RWPE2 (cell line): ENCODE data around the gene SYT17.

Experiments
- ATAC-seq: fragments of 200-7000 bp; cut with Tn5 transposase; 3 replicates; pipeline ENCODE4 v1.9.1; 2021; ENCODE audit warnings: low read depth
- DNase-seq: peaks from one replicate; pipeline ENCODE4 v3.0.0-alpha.2; 2020; ENCODE audit warnings: low spot score
- H3K27ac ChIP-seq: fragments of 450-650 bp; 2 replicates; pipeline ENCODE4 v1.5.1; 2017; ENCODE audit warnings: mild to moderate bottlenecking; ENCODE audit not compliant: poor library complexity, severe bottlenecking
- H3K27me3 ChIP-seq: fragments of 250-450 bp; sonication (Bioruptor Pico); 2 replicates; pipeline ENCODE4 v1.5.1; 2021; ENCODE audit warnings: mild to moderate bottlenecking, moderate library complexity; ENCODE audit not compliant: insufficient read depth, poor library complexity, severe bottlenecking
- H3K36me3 ChIP-seq: fragments of 250-450 bp; sonication (Bioruptor Pico); 2 replicates; pipeline ENCODE4 v1.5.1; 2020; ENCODE audit warnings: low read depth, mild to moderate bottlenecking, moderate library complexity
- H3K4me1 ChIP-seq: fragments of 250-450 bp; sonication (Bioruptor Pico); 2 replicates; pipeline ENCODE4 v1.5.1; 2021; ENCODE audit warnings: mild to moderate bottlenecking, moderate library complexity; ENCODE audit not compliant: insufficient read depth, poor library complexity, severe bottlenecking
- H3K4me3 ChIP-seq: fragments of 250-450 bp; sonication (Bioruptor Pico); 2 replicates; pipeline ENCODE4 v1.5.1; 2021; ENCODE audit warnings: mild to moderate bottlenecking, moderate library complexity; ENCODE audit not compliant: severe bottlenecking
- H3K9me3 ChIP-seq: fragments of 250-450 bp; sonication (Bioruptor Pico); 2 replicates; pipeline ENCODE4 v1.5.1; 2021; ENCODE audit warnings: mild to moderate bottlenecking, moderate library complexity; ENCODE audit not compliant: severe bottlenecking
- CTCF ChIP-seq: fragments of 450-650 bp; IDR thresholded peaks from one replicate; pipeline ENCODE4 v1.5.1; 2017; ENCODE audit warnings: mild to moderate bottlenecking, moderate library complexity; ENCODE audit not compliant: poor library complexity, severe bottlenecking

SYT17 gene

DNA sequence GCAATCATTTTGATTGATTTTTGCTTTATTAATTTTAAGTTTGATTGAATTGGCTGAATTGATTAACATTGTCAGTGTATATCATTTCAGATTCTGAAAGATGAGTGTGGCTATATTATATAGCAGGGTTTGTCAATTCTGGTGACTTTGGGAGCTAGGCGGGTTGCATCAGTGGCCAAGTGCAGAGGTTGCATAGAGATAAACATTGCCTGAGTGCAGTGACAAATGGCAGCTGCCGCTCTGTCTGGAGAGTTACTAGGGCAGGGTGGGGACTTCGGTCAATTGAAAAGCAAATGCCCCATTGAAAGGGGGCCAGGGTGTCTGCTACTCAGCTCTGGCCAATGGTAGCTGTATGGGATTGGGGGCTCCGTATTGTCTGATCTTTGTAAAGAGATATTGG, 12.7 kb downstream of the SYT17 start:
- no peak for TF ChIP-seq CTCF
- Histone ChIP-seq H3K36me3 (no peaks in the 10 kb centered on the region), H3K27ac (no peak overlapping the region), H3K4me3 (no peak overlapping the region), H3K27me3 (no peaks in the 10 kb centered on the region), H3K9me3 (no peaks in the 10 kb centered on the region), H3K4me1 (peaks cover 10% of the 10 kb centered on the region)
- ATAC-seq (no peak), DNase-seq (no peak)

DNA sequence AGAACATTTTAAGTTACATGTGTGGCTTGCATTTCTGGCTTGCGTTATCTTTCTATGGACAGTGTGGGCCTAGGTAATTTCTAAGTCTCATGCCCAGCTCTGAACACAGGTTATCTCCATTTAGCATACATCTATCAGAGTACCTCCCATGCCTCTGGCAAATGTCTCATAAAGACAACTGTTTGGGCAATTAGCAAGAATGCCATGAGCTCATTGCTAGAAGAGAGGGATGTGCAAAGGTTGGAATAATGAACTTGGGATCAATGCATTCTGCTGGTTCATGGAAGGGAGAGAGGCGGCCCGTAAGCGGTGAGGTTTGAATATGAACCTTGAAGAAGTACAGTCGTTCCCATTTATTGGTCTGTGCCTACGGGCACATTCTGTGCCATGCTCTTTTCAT, 14.4 kb downstream of the SYT17 start:
- Histone ChIP-seq H3K9me3 (no peaks in the 10 kb centered on the region), H3K27me3 (no peaks in the 10 kb centered on the region), H3K27ac (no peak overlapping the region), H3K4me1 (peaks cover 10% of the 10 kb centered on the region), H3K4me3 (no peak overlapping the region), H3K36me3 (no peaks in the 10 kb centered on the region)
- TF ChIP-seq CTCF = no peak
- DNase-seq (no peak), ATAC-seq (no peak)

DNA sequence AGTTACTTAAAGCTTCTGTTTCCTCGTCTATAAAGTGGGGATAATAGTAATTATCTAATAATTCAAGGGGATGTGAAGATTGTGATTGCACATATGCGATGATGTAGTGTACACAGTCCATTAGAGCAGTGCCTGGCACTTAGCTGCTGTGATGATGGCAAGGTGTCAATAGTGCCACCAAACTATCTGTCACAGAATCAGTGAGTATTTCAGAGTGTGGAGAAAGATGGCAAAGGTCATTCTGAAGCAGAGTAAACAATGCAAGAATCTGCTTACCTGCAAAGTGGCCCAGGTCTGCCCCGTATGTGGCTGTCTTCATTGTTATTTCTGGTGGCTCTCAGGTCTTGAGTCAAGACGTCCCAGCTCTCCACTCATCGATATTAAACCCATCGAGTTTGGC, 15.1 kb downstream of the SYT17 start:
- Histone ChIP-seq H3K36me3 (no peaks in the 10 kb centered on the region), H3K4me1 (peaks cover 10% of the 10 kb centered on the region), H3K27me3 (no peaks in the 10 kb centered on the region), H3K4me3 (no peak overlapping the region), H3K27ac (peak overlapping the region; percentile 35), H3K9me3 (no peaks in the 10 kb centered on the region)
- no peak for TF ChIP-seq CTCF
- ATAC-seq = no peak
- no peak for DNase-seq

DNA sequence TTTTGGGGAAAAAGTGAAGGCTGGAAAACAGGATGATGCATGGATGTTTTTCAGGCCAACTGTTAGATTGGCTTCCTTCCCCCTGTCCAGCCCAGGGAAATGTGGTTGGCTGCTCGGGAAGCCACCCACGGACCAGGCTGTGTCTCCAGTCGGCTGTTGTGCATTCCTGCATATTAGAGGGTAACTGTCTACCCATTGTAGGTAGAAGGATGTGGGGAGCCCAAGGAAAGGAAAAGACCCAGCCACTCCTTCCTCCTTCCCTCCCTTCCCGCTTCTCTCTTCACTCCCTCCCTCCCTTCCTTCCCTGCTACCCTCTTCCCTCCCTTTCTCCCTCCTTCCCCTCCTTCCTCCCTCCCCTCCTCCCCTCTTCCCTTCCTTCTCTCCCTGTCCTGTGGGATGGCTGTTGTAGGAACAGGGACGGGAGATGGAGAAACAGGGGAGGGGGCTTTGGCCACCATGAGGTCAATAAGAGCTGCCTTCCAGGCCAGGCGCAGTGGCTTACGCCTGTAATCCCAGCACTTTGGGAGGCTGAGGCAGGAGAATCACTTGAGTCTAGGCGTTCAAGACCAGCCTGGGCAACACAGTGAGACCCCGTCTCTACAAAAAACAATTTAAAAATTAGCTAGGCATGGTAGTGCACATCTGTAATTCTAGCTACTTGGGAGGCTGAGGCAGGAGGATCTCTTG, 16.9 kb downstream of the SYT17 start:
- Histone ChIP-seq H3K36me3 (no peaks in the 10 kb centered on the region), H3K4me1 (peaks cover 13% of the 10 kb centered on the region), H3K4me3 (no peak overlapping the region), H3K27ac (peak overlapping the region; percentile 35), H3K27me3 (no peaks in the 10 kb centered on the region), H3K9me3 (no peaks in the 10 kb centered on the region)
- TF ChIP-seq CTCF = no peak
- DNase-seq = no peak
- ATAC-seq = no peak

- H3K27me3 ChIP-seq = no peaks in the 10 kb centered on the region
- H3K9me3 ChIP-seq = no peaks in the 10 kb centered on the region
- H3K4me3 ChIP-seq = no peak overlapping the region
- no peak for TF ChIP-seq CTCF
- ATAC-seq (no peak), DNase-seq (no peak)
- H3K36me3 ChIP-seq = no peaks in the 10 kb centered on the region
- peaks cover 18% of the 10 kb centered on the region for H3K4me1 ChIP-seq
- no peak overlapping the region for H3K27ac ChIP-seq
Measured at GRCh38 chr16:19185510-19185851, 17.4 kb downstream of the SYT17 start.
